Measurements from ENCODE around the gene GPR176. TPM values are rescaled to one million over a fixed set of nuclear protein-coding genes. Genes with fewer than 3 reads are reported as not detected.

GPR176 gene
- polyA plus RNA-seq, 1 of the 3 experiments (the other 2 are of a cell fraction) = 21.9 TPM

DNA sequence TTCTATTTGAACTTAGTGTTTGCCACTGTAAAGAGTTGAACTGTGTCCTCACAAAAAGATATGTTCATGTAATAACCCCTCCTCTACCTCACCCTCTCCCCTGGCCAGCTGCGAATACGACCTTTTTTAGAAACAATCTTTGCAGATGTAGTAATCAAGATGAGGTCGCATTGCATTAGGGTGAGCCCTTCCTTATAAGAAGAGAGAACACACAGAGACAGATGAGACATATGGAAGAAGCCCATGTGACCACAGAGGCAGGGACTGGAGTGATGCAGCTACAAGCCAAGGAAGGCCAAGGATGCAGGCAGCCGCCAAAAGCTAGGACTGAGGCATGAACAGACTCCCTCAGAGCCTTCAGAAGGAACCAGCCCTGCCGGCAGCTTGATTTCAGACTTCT is 27.6 kb downstream of the GPR176 start:
- no peak overlapping the region for H3K4me3 ChIP-seq (ENCODE audit: low read depth in 2 of 2, low read length in 1 of 2)
- ChIA-PET POLR2A (no interaction called here), CTCF (interaction anchor here (0.9 to 1.6 kb wide), 3 partner anchors 18 to 212 kb away, joined by 3 to 6 read pairs (median 3); no protein-coding TSS in a partner anchor)
- no peak overlapping the region for H3K9ac ChIP-seq
- peaks cover 80% of the 10 kb centered on the region for H3K79me2 ChIP-seq (ENCODE audit: insufficient read depth)
- H2AFZ ChIP-seq (ENCODE audit: low read depth) = no peak overlapping the region
- DNase-seq = no peak
- peaks cover 4 to 9% of the 10 kb centered on the region in 2 experiments; a peak in 1 of 4 replicates for H3K4me1 ChIP-seq (ENCODE audit: control insufficient read depth in 1 of 2, insufficient read depth in 2 of 2, low read depth in 1 of 2, low read length in 1 of 2)
- H3K36me3 ChIP-seq (replicated peaks in 1 of 2; ENCODE audit: control insufficient read depth in 1 of 2, insufficient read depth in 2 of 2, low read length in 1 of 2) = no peaks in the 10 kb centered on the region
- H3F3A ChIP-seq (replicated peaks; ENCODE audit: insufficient read depth) = peaks cover 15% of the 10 kb centered on the region
- no peaks in the 10 kb centered on the region for H3K9me2 ChIP-seq
- no peak overlapping the region for H3K4me2 ChIP-seq
- H3K9me3 ChIP-seq = no peaks in the 10 kb centered on the region
- peaks cover 28% of the 10 kb centered on the region for H4K20me1 ChIP-seq (ENCODE audit: insufficient read depth)
- H3K27me3 ChIP-seq (ENCODE audit: insufficient read depth) = no peaks in the 10 kb centered on the region
- no peak overlapping the region for H3K27ac ChIP-seq (ENCODE audit: low read depth in 2 of 2, low read length in 1 of 2)
- 93% methylated on average over 5 of the region's 5 CpGs for WGBS (ENCODE audit: low lambda C conversion rate)
- TF ChIP-seq EP300 (IDR thresholded peaks at IDR 0.05; ENCODE audit: borderline replicate concordance in 1 of 2, low read depth in 1 of 2, low read length in 1 of 2) (no peak), GATA2 (CRISPR knock-in tag; IDR thresholded peaks at IDR 0.05) (no peak), ZBTB33 (IDR thresholded peaks at IDR 0.05; ENCODE audit: borderline replicate concordance, low read depth) (no peak), YY1 (IDR thresholded peaks at IDR 0.05; ENCODE audit: low read depth) (no peak), EZH2phosphoT487 (IDR thresholded peaks at IDR 0.05; ENCODE audit: borderline replicate concordance, low read depth) (no peak), FOXJ3 (CRISPR knock-in tag; IDR thresholded peaks at IDR 0.05) (no peak), RFX5 (IDR thresholded peaks at IDR 0.05; ENCODE audit: low read length) (no peak)

DNA sequence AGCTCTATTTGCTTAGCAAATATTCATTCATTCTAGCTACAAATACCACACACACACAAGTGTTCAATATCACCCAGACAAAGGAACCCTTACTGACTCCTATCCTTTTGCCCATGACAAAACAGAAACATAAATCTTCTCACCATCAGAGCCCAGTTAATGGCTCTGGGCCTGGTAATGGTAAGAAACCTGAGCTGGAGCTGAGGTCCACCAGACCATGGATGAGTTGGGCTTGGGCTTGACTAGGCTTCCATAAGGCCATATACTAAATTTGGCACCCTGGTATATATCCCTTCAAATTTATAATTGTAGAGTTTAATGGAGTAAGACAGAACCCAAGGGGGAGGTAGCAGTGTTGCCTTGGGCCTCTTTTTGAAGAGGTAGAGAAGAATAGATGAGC is 29.4 kb downstream of the GPR176 start:
- Histone ChIP-seq H3K4me1 (ENCODE audit: control insufficient read depth in 1 of 2, insufficient read depth in 2 of 2, low read depth in 1 of 2, low read length in 1 of 2) (peaks cover 2 to 7% of the 10 kb centered on the region in 2 experiments; a peak in 1 of 4 replicates), H3F3A (replicated peaks; ENCODE audit: insufficient read depth) (peaks cover 11% of the 10 kb centered on the region), H3K27ac (ENCODE audit: low read depth in 2 of 2, low read length in 1 of 2) (no peak overlapping the region), H3K4me2 (no peak overlapping the region), H2AFZ (ENCODE audit: low read depth) (no peak overlapping the region), H4K20me1 (ENCODE audit: insufficient read depth) (peaks cover 18% of the 10 kb centered on the region; the same call in 1 of the 2 replicates), H3K27me3 (ENCODE audit: insufficient read depth) (no peaks in the 10 kb centered on the region), H3K4me3 (ENCODE audit: low read depth in 2 of 2, low read length in 1 of 2) (no peak overlapping the region), H3K9me2 (no peaks in the 10 kb centered on the region), H3K79me2 (ENCODE audit: insufficient read depth) (peaks cover 80% of the 10 kb centered on the region), H3K9me3 (no peaks in the 10 kb centered on the region), H3K9ac (no peak overlapping the region), H3K36me3 (replicated peaks in 1 of 2; ENCODE audit: control insufficient read depth in 1 of 2, insufficient read depth in 2 of 2, low read length in 1 of 2) (no peaks in the 10 kb centered on the region)
- ChIA-PET CTCF (interaction anchor here (1.1 to 1.3 kb wide), 3 partner anchors 12 to 205 kb away, joined by 3 to 4 read pairs (median 3); no protein-coding TSS in a partner anchor), POLR2A (no interaction called here)
- no peak for DNase-seq
- TF ChIP-seq EP300 (IDR thresholded peaks at IDR 0.05; ENCODE audit: borderline replicate concordance in 1 of 2, low read depth in 1 of 2, low read length in 1 of 2) (no peak), SIN3A (IDR thresholded peaks at IDR 0.05; ENCODE audit: borderline replicate concordance, low read depth, low read length) (no peak), MEF2A (IDR thresholded peaks at IDR 0.05; ENCODE audit: borderline replicate concordance, low read depth) (no peak), NRF1 (IDR thresholded peaks at IDR 0.05; ENCODE audit: low read depth, low read length) (no peak), USF1 (IDR thresholded peaks at IDR 0.05; ENCODE audit: borderline replicate concordance, low read depth) (no peak), ZBTB33 (IDR thresholded peaks at IDR 0.05; ENCODE audit: borderline replicate concordance, low read depth) (no peak), TAF1 (IDR thresholded peaks at IDR 0.05; ENCODE audit: borderline replicate concordance, low read depth, low read length) (no peak)

Measured in SK-N-SH (cell line).